Measurements from ENCODE around the gene ARHGDIA. TPM values are rescaled to one million over a fixed set of nuclear protein-coding genes. Genes with fewer than 3 reads are reported as not detected.

The ARHGDIA gene
- total and polyA plus RNA-seq, 2 of the 8 experiments (the other 6 are each of a cell fraction or from before 2014, with no cell fraction given) = 62.4 to 217 TPM

- TF ChIP-seq ATF3 (IDR thresholded peaks at IDR 0.05; ENCODE audit: insufficient read depth, low read depth, low read length) = no peak
- no peak for TF ChIP-seq BCL11A (IDR thresholded peaks at IDR 0.05; ENCODE audit: low read depth in 2 of 2, low read length in 2 of 2)
- no peak for TF ChIP-seq ATF2 (IDR thresholded peaks at IDR 0.05; ENCODE audit: low read length)
- TF ChIP-seq GTF2F1 (IDR thresholded peaks at IDR 0.05; ENCODE audit: borderline replicate concordance, low read depth, low read length) = no peak
Measured at GRCh38 chr17:81868674-81869220, 2.4 kb downstream of the ARHGDIA start (continued).
